H1 (cell line): ENCODE data around the gene TNFAIP8L3. TPM values are rescaled to one million over a fixed set of nuclear protein-coding genes. Genes with fewer than 3 reads are reported as not detected.

Experiments
- CTCF ChIA-PET: fragments of 300-600 bp; sonication (Branson Sonifier 250); formaldehyde crosslinking; loops from one replicate; lab custom pipeline; 2021; ENCODE audit not compliant: partially characterized antibody; lab: Charles Lee
- POLR2A ChIA-PET: fragments of 300-600 bp; sonication (Branson Sonifier 250); formaldehyde crosslinking; loops from one replicate; lab custom pipeline; 2021; ENCODE audit warnings: inconsistent platforms; ENCODE audit not compliant: partially characterized antibody; lab: Charles Lee
- DNase-seq, 2 experiments: peaks; one replicate each; pipeline versions ENCODE4 v3.0.0 to v3.0.0-alpha.2; 2010 to 2022; ENCODE audit warnings: low spot score in 2 of 2, low read depth in 1 of 2, mixed read lengths in 1 of 2
- FAIRE-seq: peaks from 2 replicates; lab custom pipeline; 2011; peaks lifted over from hg19 to GRCh38; lab: Jason Lieb, UNC
- H2AFZ ChIP-seq: 2 replicates; pipeline ENCODE4 v1.8.1; 2012; ENCODE audit warnings: low read length, inconsistent platforms
- H2AK5ac ChIP-seq: 2 replicates; pipeline ENCODE4 v1.6.1; 2013; ENCODE audit warnings: low read depth, low read length
- H2BK120ac ChIP-seq: replicated peaks from 2 replicates; pipeline ENCODE3; 2013; ENCODE audit warnings: low read depth, low read length, inconsistent platforms
- H2BK12ac ChIP-seq: 2 replicates; pipeline ENCODE4 v1.6.1; 2013; ENCODE audit warnings: low read depth, low read length
- H2BK15ac ChIP-seq: 2 replicates; pipeline ENCODE4 v1.6.1; 2013; ENCODE audit warnings: low read length
- H2BK20ac ChIP-seq: 2 replicates; pipeline ENCODE4 v1.6.1; 2013; ENCODE audit warnings: low read length
- H2BK5ac ChIP-seq: 2 replicates; pipeline ENCODE4 v1.6.1; 2013; ENCODE audit warnings: low read depth, low read length
- H3K14ac ChIP-seq: 2 replicates; pipeline ENCODE4 v1.6.1; 2013; ENCODE audit warnings: inconsistent platforms; ENCODE audit not compliant: insufficient read length
- H3K18ac ChIP-seq: 2 replicates; pipeline ENCODE4 v1.6.1; 2013; ENCODE audit warnings: low read length; ENCODE audit errors: extremely low read depth
- H3K23ac ChIP-seq: 2 replicates; pipeline ENCODE4 v1.6.1; 2013; ENCODE audit warnings: inconsistent platforms; ENCODE audit not compliant: insufficient read length
- H3K23me2 ChIP-seq: 2 replicates; pipeline ENCODE4 v1.6.1; 2013; ENCODE audit warnings: low read depth, low read length
- H3K27ac ChIP-seq: 2 replicates; pipeline ENCODE4 v1.6.1; 2011; ENCODE audit warnings: low read depth, low read length, inconsistent platforms
- H3K27me3 ChIP-seq, 4 experiments: replicated peaks in 1 of 4; 1 replicate in 1 of 4; 2 replicates in 3 of 4; pipeline versions ENCODE4 v1.6.1 to v1.8.1; 2011 to 2013; ENCODE audit warnings: low read length in 3 of 4, mild to moderate bottlenecking in 3 of 4, inconsistent platforms in 2 of 4, mixed read lengths in 2 of 4, moderate library complexity in 1 of 4; ENCODE audit not compliant: control insufficient read depth in 3 of 4, insufficient read depth in 3 of 4; ENCODE audit errors: extremely low read depth in 1 of 4
- H3K36me3 ChIP-seq, 4 experiments: 2 replicates each; pipeline versions ENCODE4 v1.6.1 to v1.8.1; 2011 to 2013; ENCODE audit warnings: mild to moderate bottlenecking in 4 of 4, low read length in 3 of 4, moderate library complexity in 2 of 4, control low read depth in 1 of 4, inconsistent platforms in 1 of 4; ENCODE audit not compliant: insufficient read depth in 4 of 4, control insufficient read depth in 2 of 4
- H3K4ac ChIP-seq: replicated peaks from 2 replicates; pipeline ENCODE3; 2013; ENCODE audit warnings: low read length, low read depth, mixed read lengths, inconsistent platforms; ENCODE audit not compliant: insufficient read length
- H3K4me1 ChIP-seq, 4 experiments: replicated peaks in 1 of 4; 1 replicate in 1 of 4; 2 replicates in 3 of 4; pipeline versions ENCODE4 v1.6.1 to v1.8.1; 2011 to 2013; ENCODE audit warnings: low read length in 3 of 4, inconsistent platforms in 2 of 4, mixed read lengths in 1 of 4; ENCODE audit not compliant: insufficient read depth in 4 of 4, control insufficient read depth in 3 of 4
- H3K4me2 ChIP-seq, 2 experiments: 2 replicates each; pipeline versions ENCODE4 v1.6.1 to v1.8.1; 2011 to 2013; ENCODE audit warnings: low read depth in 2 of 2, low read length in 2 of 2, control low read depth in 1 of 2, inconsistent platforms in 1 of 2, mild to moderate bottlenecking in 1 of 2; ENCODE audit not compliant: insufficient read depth in 1 of 2
- H3K4me3 ChIP-seq, 4 experiments: fragments of 200-600, 300-600 bp in 1 of 4; sonication (generic), shearing (Covaris generic), sonication (Bioruptor Twin) in 1 of 4; 2 replicates each; pipeline versions ENCODE4 v1.5.1 to v1.8.1; 2011 to 2016; ENCODE audit warnings: low read length in 4 of 4, low read depth in 3 of 4, control low read depth in 2 of 4, inconsistent platforms in 2 of 4, mild to moderate bottlenecking in 2 of 4, mixed read lengths in 1 of 4, moderate library complexity in 1 of 4; ENCODE audit not compliant: insufficient read depth in 2 of 4; ENCODE audit errors: extremely low read depth in 1 of 4
- H3K56ac ChIP-seq: replicated peaks from 2 replicates; pipeline ENCODE3; 2013; ENCODE audit warnings: low read depth, mild to moderate bottlenecking, mixed read lengths, low read length, inconsistent platforms; ENCODE audit not compliant: insufficient read length
- H3K79me1 ChIP-seq: 2 replicates; pipeline ENCODE4 v1.6.1; 2013; ENCODE audit warnings: low read depth, low read length, control low read depth
- H3K79me2 ChIP-seq, 2 experiments: 2 replicates each; pipeline versions ENCODE4 v1.6.1 to v1.8.1; 2012 to 2013; ENCODE audit warnings: low read length in 2 of 2, mild to moderate bottlenecking in 2 of 2, inconsistent platforms in 1 of 2; ENCODE audit not compliant: insufficient read depth in 2 of 2, control insufficient read depth in 1 of 2
- H3K9ac ChIP-seq, 4 experiments: replicated peaks in 1 of 4; 1 replicate in 1 of 4; 2 replicates in 3 of 4; pipeline versions ENCODE4 v1.6.1 to v1.8.1; 2011 to 2013; ENCODE audit warnings: low read depth in 3 of 4, low read length in 3 of 4, control low read depth in 2 of 4, mild to moderate bottlenecking in 2 of 4, moderate library complexity in 2 of 4, inconsistent platforms in 1 of 4; ENCODE audit errors: extremely low read depth in 1 of 4
- H3K9me3 ChIP-seq, 2 experiments: 2 replicates each; pipeline versions ENCODE4 v1.6.1 to v1.8.1; 2012 to 2013; ENCODE audit warnings: mild to moderate bottlenecking in 2 of 2, moderate library complexity in 2 of 2, control low read depth in 1 of 2, inconsistent platforms in 1 of 2, low read depth in 1 of 2, low read length in 1 of 2, mixed read lengths in 1 of 2; ENCODE audit not compliant: insufficient read depth in 2 of 2
- H4K20me1 ChIP-seq, 2 experiments: replicated peaks in 1 of 2; 2 replicates each; pipeline versions ENCODE3 to v1.8.1; 2011 to 2013; ENCODE audit warnings: inconsistent platforms in 2 of 2, low read length in 2 of 2, mild to moderate bottlenecking in 1 of 2; ENCODE audit not compliant: insufficient read depth in 2 of 2, control insufficient read depth in 1 of 2
- H4K5ac ChIP-seq: 2 replicates; pipeline ENCODE4 v1.6.1; 2013; ENCODE audit warnings: low read length, low read depth, mixed read lengths, inconsistent platforms; ENCODE audit not compliant: insufficient read length
- H4K8ac ChIP-seq: 2 replicates; pipeline ENCODE4 v1.8.0; 2013; ENCODE audit warnings: mild to moderate bottlenecking, moderate library complexity, low read length, inconsistent platforms; ENCODE audit not compliant: insufficient read depth; ENCODE audit errors: extremely low read depth
- H4K91ac ChIP-seq: replicated peaks from 2 replicates; pipeline ENCODE3; 2013; ENCODE audit warnings: low read length, mixed read lengths, inconsistent platforms; ENCODE audit not compliant: insufficient read length
- EGR1 ChIP-seq: IDR thresholded peaks from 2 replicates; pipeline ENCODE4 v1.6.1; 2011; ENCODE audit warnings: low read depth, low read length, borderline replicate concordance
- KDM1A ChIP-seq: fragments of 200-600, 300-600 bp; sonication (generic); IDR thresholded peaks from 2 replicates; pipeline ENCODE4 v1.7.1; 2016; ENCODE audit warnings: mild to moderate bottlenecking, low read length, borderline replicate concordance
- PHF8 ChIP-seq: fragments of 200-600 bp; sonication (generic); conservative IDR thresholded peaks from 2 replicates; pipeline ENCODE4 v1.7.1; 2012; ENCODE audit warnings: low read depth, mild to moderate bottlenecking, inconsistent platforms, low read length, moderate library complexity
- POU5F1 ChIP-seq: IDR thresholded peaks from 2 replicates; pipeline ENCODE4 v1.6.1; 2011; ENCODE audit warnings: low read depth, mild to moderate bottlenecking, low read length, moderate library complexity
- RBBP5 ChIP-seq: IDR thresholded peaks from 2 replicates; pipeline ENCODE4 v1.7.1; 2012; ENCODE audit warnings: low read depth, mild to moderate bottlenecking, inconsistent platforms, low read length, moderate library complexity, borderline replicate concordance
- RNF2 ChIP-seq: fragments of 200-900, 300-1000 bp; sonication (generic); IDR thresholded peaks from 2 replicates; pipeline ENCODE4 v1.7.1; 2016; ENCODE audit warnings: borderline replicate concordance, low read depth, mild to moderate bottlenecking, antibody characterized with exemption, low read length; ENCODE audit not compliant: poor library complexity, severe bottlenecking; ENCODE audit errors: missing control alignments
- SAP30 ChIP-seq: fragments of 300-600 bp; sonication (generic); IDR thresholded peaks from 2 replicates; pipeline ENCODE4 v1.7.1; 2012; ENCODE audit warnings: low read length, moderate library complexity, mild to moderate bottlenecking, inconsistent platforms; ENCODE audit not compliant: insufficient read depth, insufficient replicate concordance
- SP2 ChIP-seq: IDR thresholded peaks from 2 replicates; pipeline ENCODE4 v1.6.1; 2012; ENCODE audit warnings: mild to moderate bottlenecking, low read length, inconsistent platforms
- SP4 ChIP-seq: IDR thresholded peaks from 2 replicates; pipeline ENCODE4 v1.6.1; 2012; ENCODE audit warnings: low read length, inconsistent platforms
- TCF12 ChIP-seq: IDR thresholded peaks from 2 replicates; pipeline ENCODE4 v1.6.1; 2011; ENCODE audit warnings: low read depth, mild to moderate bottlenecking, low read length
- WGBS, 2 experiments: shearing (Covaris generic) in 1 of 2; methylation state at CpG; one replicate each; pipeline versions ENCODE4 v1.1.6 to v1.1.7; 2013 to 2015; ENCODE audit warnings: low lambda C conversion rate in 2 of 2, mixed read lengths in 2 of 2, inconsistent platforms in 1 of 2, low coverage in 1 of 2, missing lambda C conversion rate in 1 of 2; ENCODE audit not compliant: insufficient replicate concordance in 2 of 2, insufficient coverage in 1 of 2, insufficient read length in 1 of 2; ENCODE audit errors: extremely low coverage in 1 of 2, missing lambda C conversion rate in 1 of 2; 5-methylcytosine and 5-hydroxymethylcytosine counted together
- polyA plus RNA-seq, 7 experiments: library from polyadenylated mRNA; depleted of rRNA in 3 of 7; stranded (reverse) in 5 of 7; unstranded in 2 of 7; fragments of >200 nt in 5 of 7; fragments of 200-250 nt in 2 of 7; gene quantifications; 1 replicate in 5 of 7; 2 replicates in 1 of 7; 4 replicates in 1 of 7; pipeline versions ENCODE4 v1.2.1 to v1.2.3, GENCODE V29; 2011 to 2013; ENCODE audit warnings: missing spikeins in 2 of 7, mixed read lengths in 2 of 7
- total RNA-seq: library from RNA; stranded (reverse); fragmentation: NEBNext Ultra II Directional; extraction: Animal tissue kit (Norgen Biotek cat#: 25700); gene quantifications from 2 replicates; pipeline ENCODE4 v1.2.1, GENCODE V29; 2021
- TF ChIP-seq, protein P1 (sequence below): IDR thresholded peaks from 2 replicates; pipeline ENCODE4 v1.6.1; 2012; ENCODE audit warnings: low read length, inconsistent platforms

TNFAIP8L3 gene
- total and polyA plus RNA-seq, 2 of the 8 experiments (the other 6 are each of a cell fraction or from before 2014, with no cell fraction given): 0.23 to 0.67 TPM

DNA sequence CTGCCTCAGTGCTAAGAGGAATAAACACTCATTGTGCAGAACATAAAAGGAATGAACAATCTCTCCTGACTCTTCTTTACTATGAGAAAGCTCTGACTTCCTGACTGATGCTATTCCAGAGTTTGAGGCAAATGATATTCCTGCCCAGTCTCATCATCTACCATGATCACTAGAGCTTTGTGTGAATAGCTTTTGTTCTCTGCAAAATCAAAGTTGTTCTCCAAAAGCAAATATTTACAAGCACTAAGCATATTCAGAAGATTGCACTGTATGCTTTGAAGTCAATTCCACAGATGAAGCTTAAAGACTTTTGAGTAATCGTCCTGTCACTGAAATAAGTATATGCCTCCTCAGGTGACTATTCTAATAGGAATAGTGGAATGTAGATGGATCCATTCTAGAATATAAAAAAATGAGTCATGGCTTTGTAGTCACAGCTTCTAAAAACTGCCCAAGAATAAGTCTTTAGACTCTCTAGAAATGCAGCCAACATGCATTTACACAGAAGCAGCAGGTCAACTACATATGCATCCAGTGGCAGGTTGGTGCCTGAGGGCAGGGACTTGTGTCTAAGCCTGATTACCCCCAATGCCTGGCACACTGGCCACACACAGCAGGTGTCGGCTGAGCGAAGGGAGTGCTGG lies 34.6 kb downstream of the TNFAIP8L3 start:
- no peaks in the 10 kb centered on the region; the same call in 1 of the 2 replicates for H3K79me1 ChIP-seq
- no peak overlapping the region for H3K9ac ChIP-seq
- no peak overlapping the region for H3K56ac ChIP-seq
- H3K36me3 ChIP-seq: no peaks in the 10 kb centered on the region
- no peak overlapping the region for H2AK5ac ChIP-seq
- no peak overlapping the region for H3K23ac ChIP-seq
- no peak overlapping the region for H3K14ac ChIP-seq
- ChIA-PET CTCF (interaction anchor here (1.0 to 2.0 kb wide), 3 partner anchors 9 to 220 kb away, joined by 3 to 8 read pairs (median 4); no protein-coding TSS in a partner anchor), POLR2A (interaction anchor here (1.1 kb wide), 1 partner anchor 17 kb away, joined by 5 read pairs; no protein-coding TSS in a partner anchor)
- H2BK15ac ChIP-seq: no peak overlapping the region
- DNase-seq: no peak
- H3K79me2 ChIP-seq: no peaks in the 10 kb centered on the region
- no peak overlapping the region for H3K4me3 ChIP-seq
- H2BK5ac ChIP-seq: no peak overlapping the region
- no peak overlapping the region for H3K18ac ChIP-seq
- no peak overlapping the region for H3K4ac ChIP-seq
- H4K5ac ChIP-seq: no peak overlapping the region
- H3K23me2 ChIP-seq: no peaks in the 10 kb centered on the region
- no peak overlapping the region for H2AFZ ChIP-seq
- no peak overlapping the region for H3K27ac ChIP-seq
- H2BK20ac ChIP-seq: no peak overlapping the region
- H3K9me3 ChIP-seq: no peaks in the 10 kb centered on the region
- no peak overlapping the region for H3K4me2 ChIP-seq
- no peaks in the 10 kb centered on the region for H3K4me1 ChIP-seq
- H4K91ac ChIP-seq: no peak overlapping the region
- no peak for FAIRE-seq
- no peak overlapping the region for H2BK120ac ChIP-seq
- H3K27me3 ChIP-seq: no peaks in the 10 kb centered on the region
- H4K8ac ChIP-seq: no peak overlapping the region
- no peak overlapping the region for H2BK12ac ChIP-seq
- WGBS, 2 experiments: 83% methylated on average over 3 of the region's 3 CpGs; no CpG with 5 or more reads in 1 of the 2 experiments
- H4K20me1 ChIP-seq: no peaks in the 10 kb centered on the region
- no peak for TF ChIP-seq RBBP5
- TF ChIP-seq PHF8: no peak
- TF ChIP-seq SP4: no peak
- no peak for TF ChIP-seq TCF12
- TF ChIP-seq SP2: no peak
- no peak for TF ChIP-seq EGR1
- no peak for TF ChIP-seq SAP30
- no peak for TF ChIP-seq RNF2
- TF ChIP-seq POU5F1: no peak
- TF ChIP-seq, protein P1, sequence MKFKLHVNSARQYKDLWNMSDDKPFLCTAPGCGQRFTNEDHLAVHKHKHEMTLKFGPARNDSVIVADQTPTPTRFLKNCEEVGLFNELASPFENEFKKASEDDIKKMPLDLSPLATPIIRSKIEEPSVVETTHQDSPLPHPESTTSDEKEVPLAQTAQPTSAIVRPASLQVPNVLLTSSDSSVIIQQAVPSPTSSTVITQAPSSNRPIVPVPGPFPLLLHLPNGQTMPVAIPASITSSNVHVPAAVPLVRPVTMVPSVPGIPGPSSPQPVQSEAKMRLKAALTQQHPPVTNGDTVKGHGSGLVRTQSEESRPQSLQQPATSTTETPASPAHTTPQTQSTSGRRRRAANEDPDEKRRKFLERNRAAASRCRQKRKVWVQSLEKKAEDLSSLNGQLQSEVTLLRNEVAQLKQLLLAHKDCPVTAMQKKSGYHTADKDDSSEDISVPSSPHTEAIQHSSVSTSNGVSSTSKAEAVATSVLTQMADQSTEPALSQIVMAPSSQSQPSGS: no peak
- TF ChIP-seq KDM1A: no peak
